ENCODE measurements around the gene RPL22L1.
"Not testable (repeated sequence)": the region's sequence is repeated elsewhere in the genome, so short reads cannot be mapped to it uniquely, and the experiment has no call there.

The RPL22L1 gene

GRCh38 chr3:170903123-170903522, 33.1 kb upstream of the RPL22L1 start:
- no peaks in the 10 kb centered on the region for H3K27me3 ChIP-seq
- H3K9me3 ChIP-seq = no peaks in the 10 kb centered on the region
- no peaks in the 10 kb centered on the region for H3K36me3 ChIP-seq
- H3K27ac ChIP-seq = no peak overlapping the region
- intact Hi-C loops (cut with DNase I; ENCODE audit: low total_unique reads) = no loop called here
- TF ChIP-seq CTCF (IDR thresholded peaks at IDR 0.05) = no peak
- DNase-seq = no peak
- no peak overlapping the region for H3K4me3 ChIP-seq
- peaks cover 0 to 15% (median 6%) of the 10 kb centered on the region in 4 donors for H3K4me1 ChIP-seq

GRCh38 chr3:170899455-170899854, 29.5 kb upstream of the RPL22L1 start:
- peaks cover 0 to 5% (median 0%) of the 10 kb centered on the region in 3 donors for H3K36me3 ChIP-seq
- intact Hi-C loops (cut with DNase I; ENCODE audit: low total_unique reads) = no loop called here
- TF ChIP-seq CTCF (IDR thresholded peaks at IDR 0.05) = no peak

GRCh38 chr3:170897978-170898377, 28.0 kb upstream of the RPL22L1 start:
- Histone ChIP-seq H3K27me3 (no peaks in the 10 kb centered on the region), H3K36me3 (peaks cover 0 to 5% (median 0%) of the 10 kb centered on the region in 3 donors), H3K27ac (no peak overlapping the region), H3K4me3 (no peak overlapping the region), H3K9me3 (no peaks in the 10 kb centered on the region), H3K4me1 (no peaks in the 10 kb centered on the region)
- DNase-seq = no peak
- no peak for TF ChIP-seq CTCF (IDR thresholded peaks at IDR 0.05)
- intact Hi-C loops (cut with DNase I; ENCODE audit: low total_unique reads) = no loop called here

More at GRCh38 chr3:170899455-170899854, 29.5 kb upstream of the RPL22L1 start:
- DNase-seq = no peak
- no peaks in the 10 kb centered on the region for H3K9me3 ChIP-seq
- H3K27ac ChIP-seq = no peak overlapping the region
- no peaks in the 10 kb centered on the region for H3K27me3 ChIP-seq
- H3K4me1 ChIP-seq = no peaks in the 10 kb centered on the region
- no peak overlapping the region for H3K4me3 ChIP-seq

- H3K9me3 ChIP-seq; DNase-seq; H3K36me3 ChIP-seq; intact Hi-C loops (cut with DNase I; ENCODE audit: low total_unique reads); H3K4me3 ChIP-seq; H3K27me3 ChIP-seq; H3K27ac ChIP-seq; H3K4me1 ChIP-seq: not testable (repeated sequence)
Observed at GRCh38 chr3:170897199-170897598, 27.2 kb upstream of the RPL22L1 start.

- no peak for TF ChIP-seq CTCF (IDR thresholded peaks at IDR 0.05)
- intact Hi-C loops (cut with DNase I; ENCODE audit: low total_unique reads) = no loop called here
- DNase-seq = no peak
- no peaks in the 10 kb centered on the region for H3K9me3 ChIP-seq
- H3K4me3 ChIP-seq = no peak overlapping the region
- H3K27me3 ChIP-seq = no peaks in the 10 kb centered on the region
- no peak overlapping the region for H3K27ac ChIP-seq
- H3K36me3 ChIP-seq = peaks cover 0 to 5% (median 0%) of the 10 kb centered on the region in 3 donors
- no peaks in the 10 kb centered on the region for H3K4me1 ChIP-seq
Observed at GRCh38 chr3:170896781-170897180, 26.8 kb upstream of the RPL22L1 start.

GRCh38 chr3:170896333-170896732, 26.3 kb upstream of the RPL22L1 start:
- H3K4me1 ChIP-seq; H3K9me3 ChIP-seq; H3K36me3 ChIP-seq; intact Hi-C loops (cut with DNase I; ENCODE audit: low total_unique reads); H3K27ac ChIP-seq; DNase-seq; H3K27me3 ChIP-seq; H3K4me3 ChIP-seq: not testable (repeated sequence)

- TF ChIP-seq CTCF (IDR thresholded peaks at IDR 0.05) = no peak
- H3K9me3 ChIP-seq = no peaks in the 10 kb centered on the region
- H3K27ac ChIP-seq = no peak overlapping the region
- no peaks in the 10 kb centered on the region for H3K4me1 ChIP-seq
- peaks cover 0 to 5% (median 0%) of the 10 kb centered on the region in 3 donors for H3K36me3 ChIP-seq
- H3K4me3 ChIP-seq = no peak overlapping the region
- intact Hi-C loops (cut with DNase I; ENCODE audit: low total_unique reads) = no loop called here
- no peak for DNase-seq
- no peaks in the 10 kb centered on the region for H3K27me3 ChIP-seq
Observed at GRCh38 chr3:170893895-170894294, 23.9 kb upstream of the RPL22L1 start.

Measured in tibial artery (tissue), 4 donors.